Measurements from ENCODE around the gene DCAF8.

Gene DCAF8

DNA sequence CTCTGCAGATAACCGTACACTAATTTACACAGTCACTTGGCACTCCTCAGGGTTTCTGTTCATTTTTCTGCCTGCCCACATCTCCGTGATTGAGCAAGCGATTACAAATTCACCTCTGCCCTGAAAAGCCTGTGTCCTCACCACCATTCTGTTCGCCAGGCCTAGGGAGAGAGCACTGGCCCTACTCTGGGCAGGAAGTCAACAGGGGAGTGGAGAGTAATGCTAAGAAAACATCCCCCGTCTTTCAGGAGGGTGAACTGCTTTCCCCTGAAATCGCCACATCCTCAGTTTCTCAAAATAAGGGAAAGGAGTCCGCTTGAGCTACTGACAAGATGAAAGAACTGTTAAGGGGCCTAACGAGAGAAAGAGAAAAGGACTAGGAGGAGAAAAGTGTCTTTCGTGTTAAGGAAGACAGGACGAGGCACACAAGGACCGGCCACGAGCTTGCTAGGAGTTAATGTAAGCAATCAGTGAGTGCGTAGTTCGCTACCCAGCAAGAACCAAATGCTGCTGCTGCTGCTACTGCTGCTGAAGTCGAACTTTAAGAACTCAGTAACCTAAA, 22.0 kb upstream of the DCAF8 start:
- DNase-seq: peak; percentile 32
- Mint-ChIP-seq H3K36me3 (ENCODE audit: low read depth) (peaks cover 64% of the 10 kb centered on the region), H3K27me3 (no peaks in the 10 kb centered on the region), H3K4me1 (ENCODE audit: low read depth) (peaks cover 23% of the 10 kb centered on the region), H3K4me3 (peak overlapping the region; percentile 98), H3K27ac (peak overlapping the region; percentile 96), H3K9me3 (no peaks in the 10 kb centered on the region)

DNA sequence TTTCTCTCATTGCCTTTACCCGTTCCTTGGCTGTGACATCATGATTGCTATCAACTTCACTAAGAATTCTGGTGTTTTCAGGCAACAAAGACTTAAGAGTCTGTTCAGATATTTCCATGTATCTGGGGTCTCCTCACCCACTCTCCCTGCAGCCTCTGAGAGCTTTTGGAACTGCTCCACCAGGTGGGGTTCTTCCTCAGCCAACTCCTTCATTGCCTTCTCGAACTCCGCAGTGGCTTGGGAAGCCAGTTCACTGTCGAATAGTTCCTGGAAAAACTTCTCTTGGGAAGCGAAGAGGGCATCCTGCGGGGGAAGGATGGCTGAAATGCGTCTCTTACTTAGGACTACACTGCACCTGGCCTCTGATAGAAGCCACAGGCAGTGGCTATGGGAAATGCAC, 20.5 kb upstream of the DCAF8 start:
- H3K27me3 Mint-ChIP-seq: no peaks in the 10 kb centered on the region
- DNase-seq: no peak
- H3K36me3 Mint-ChIP-seq (ENCODE audit: low read depth): peaks cover 66% of the 10 kb centered on the region
- H3K4me1 Mint-ChIP-seq (ENCODE audit: low read depth): peaks cover 23% of the 10 kb centered on the region
- H3K27ac Mint-ChIP-seq: peak overlapping the region; percentile 23
- no peak overlapping the region for H3K4me3 Mint-ChIP-seq
- no peaks in the 10 kb centered on the region for H3K9me3 Mint-ChIP-seq

- no peak for DNase-seq
- no peak overlapping the region for H3K27ac Mint-ChIP-seq
- H3K36me3 Mint-ChIP-seq (ENCODE audit: low read depth): peaks cover 69% of the 10 kb centered on the region
- H3K4me3 Mint-ChIP-seq: no peak overlapping the region
- no peaks in the 10 kb centered on the region for H3K9me3 Mint-ChIP-seq
- peaks cover 4% of the 10 kb centered on the region for H3K4me1 Mint-ChIP-seq (ENCODE audit: low read depth)
- no peaks in the 10 kb centered on the region for H3K27me3 Mint-ChIP-seq
These were observed 15.6 kb upstream of the DCAF8 start for GRCh38 chr1:160277987-160278386.

DNA sequence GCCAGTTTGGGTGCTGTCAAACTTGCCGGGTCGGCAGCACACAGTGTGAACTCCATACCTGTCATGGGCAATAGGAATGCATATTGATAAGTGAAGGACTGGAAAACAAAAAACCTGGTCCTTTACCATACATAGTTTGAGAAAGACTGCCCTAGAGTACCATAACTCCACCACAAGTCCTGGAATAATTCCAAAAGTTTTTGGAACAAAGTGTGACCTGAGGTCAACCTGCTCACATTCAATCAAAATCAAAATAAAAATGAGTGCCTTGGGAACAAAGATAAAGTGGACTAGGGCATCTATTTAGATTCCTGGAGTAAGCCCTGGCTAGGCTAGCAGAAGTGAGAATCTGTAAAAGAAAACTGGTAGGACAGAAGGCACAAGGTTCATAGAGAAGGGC, 15.0 kb upstream of the DCAF8 start:
- no peaks in the 10 kb centered on the region for H3K9me3 Mint-ChIP-seq
- no peak overlapping the region for H3K4me3 Mint-ChIP-seq
- no peaks in the 10 kb centered on the region for H3K27me3 Mint-ChIP-seq
- DNase-seq: no peak
- peaks cover 4% of the 10 kb centered on the region for H3K4me1 Mint-ChIP-seq (ENCODE audit: low read depth)
- peaks cover 62% of the 10 kb centered on the region for H3K36me3 Mint-ChIP-seq (ENCODE audit: low read depth)
- H3K27ac Mint-ChIP-seq: peak overlapping the region; percentile 14

GRCh38 chr1:160271025-160271424, 8.7 kb upstream of the DCAF8 start:
- no peaks in the 10 kb centered on the region for H3K9me3 Mint-ChIP-seq
- DNase-seq: no peak
- H3K36me3 Mint-ChIP-seq (ENCODE audit: low read depth): peaks cover 3% of the 10 kb centered on the region
- no peak overlapping the region for H3K4me3 Mint-ChIP-seq
- H3K27me3 Mint-ChIP-seq: no peaks in the 10 kb centered on the region
- no peaks in the 10 kb centered on the region for H3K4me1 Mint-ChIP-seq (ENCODE audit: low read depth)
- no peak overlapping the region for H3K27ac Mint-ChIP-seq

GRCh38 chr1:160267284-160267991, 5.1 kb upstream of the DCAF8 start:
- Mint-ChIP-seq H3K4me1 (ENCODE audit: low read depth) (peaks cover 13% of the 10 kb centered on the region), H3K36me3 (ENCODE audit: low read depth) (no peaks in the 10 kb centered on the region), H3K9me3 (no peaks in the 10 kb centered on the region), H3K27ac (no peak overlapping the region), H3K27me3 (no peaks in the 10 kb centered on the region), H3K4me3 (no peak overlapping the region)
- no peak for DNase-seq

- no peak for DNase-seq
- no peak overlapping the region for H3K4me3 Mint-ChIP-seq
- peaks cover 23% of the 10 kb centered on the region for H3K36me3 Mint-ChIP-seq (ENCODE audit: low read depth)
- H3K4me1 Mint-ChIP-seq (ENCODE audit: low read depth): peaks cover 29% of the 10 kb centered on the region
- no peaks in the 10 kb centered on the region for H3K9me3 Mint-ChIP-seq
- no peak overlapping the region for H3K27ac Mint-ChIP-seq
- H3K27me3 Mint-ChIP-seq: no peaks in the 10 kb centered on the region
These were observed 2.5 kb upstream of the DCAF8 start for GRCh38 chr1:160264795-160265307.

DNA sequence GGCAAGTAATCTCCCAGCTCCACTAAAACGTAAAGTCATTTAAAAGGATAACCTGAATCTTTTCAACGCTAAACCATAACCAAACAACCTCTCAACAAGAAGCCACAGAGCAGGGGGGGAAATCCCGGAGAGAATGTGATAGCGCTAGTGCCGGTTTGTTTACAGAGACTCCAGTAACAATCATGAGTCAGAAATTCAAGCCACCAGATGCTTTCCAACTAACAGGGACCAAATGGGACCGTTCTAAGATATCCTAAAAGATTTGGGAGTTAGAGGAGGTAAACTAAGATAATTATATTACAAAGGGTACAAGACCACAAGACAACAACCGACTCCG, 825 bp downstream of the DCAF8 start:
- H3K36me3 Mint-ChIP-seq (ENCODE audit: low read depth): peaks cover 49% of the 10 kb centered on the region
- peak overlapping the region; percentile 94 for H3K4me3 Mint-ChIP-seq
- no peaks in the 10 kb centered on the region for H3K9me3 Mint-ChIP-seq
- peak overlapping the region; percentile 99 for H3K27ac Mint-ChIP-seq
- no peaks in the 10 kb centered on the region for H3K27me3 Mint-ChIP-seq
- DNase-seq: peak; percentile 68
- H3K4me1 Mint-ChIP-seq (ENCODE audit: low read depth): peaks cover 58% of the 10 kb centered on the region

GRCh38 chr1:160260406-160261382, 1.7 kb downstream of the DCAF8 start:
- no peak for DNase-seq
- Mint-ChIP-seq H3K9me3 (no peaks in the 10 kb centered on the region), H3K4me1 (ENCODE audit: low read depth) (peaks cover 65% of the 10 kb centered on the region), H3K36me3 (ENCODE audit: low read depth) (peaks cover 53% of the 10 kb centered on the region), H3K4me3 (peak overlapping the region; percentile 94), H3K27me3 (no peaks in the 10 kb centered on the region), H3K27ac (peak overlapping the region; percentile 99)

DNA sequence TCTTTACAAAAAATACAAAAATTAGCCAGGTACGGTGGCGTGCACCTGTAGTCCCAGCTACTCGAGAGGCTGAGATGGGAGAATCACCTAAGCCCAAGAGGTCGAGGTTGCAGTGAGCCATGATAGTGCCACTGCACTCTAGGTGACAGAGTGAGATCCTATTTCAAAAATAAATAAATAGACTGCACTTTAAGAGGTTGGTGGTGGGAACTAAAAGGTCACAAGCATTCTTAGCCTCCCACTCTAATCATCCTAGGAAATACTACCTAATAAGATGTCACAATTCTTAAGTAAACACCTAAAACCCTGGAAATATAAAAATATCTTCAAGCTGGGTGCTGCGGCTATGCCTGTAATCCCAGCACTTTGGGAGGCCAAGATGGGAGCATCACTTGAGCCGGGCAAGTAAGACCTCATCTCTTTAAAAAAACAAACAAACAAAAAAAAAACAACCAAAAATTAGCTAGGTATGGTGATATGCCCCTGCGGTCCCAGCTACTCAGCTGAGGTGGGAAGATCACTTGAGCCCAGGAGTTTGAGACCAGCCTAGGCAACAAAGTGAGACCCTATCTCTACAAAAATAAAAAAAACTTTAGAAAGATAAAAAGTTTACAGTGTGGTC, 4.1 kb downstream of the DCAF8 start:
- Mint-ChIP-seq H3K4me1 (ENCODE audit: low read depth) (peaks cover 55% of the 10 kb centered on the region), H3K36me3 (ENCODE audit: low read depth) (peaks cover 64% of the 10 kb centered on the region), H3K27me3 (no peaks in the 10 kb centered on the region), H3K9me3 (no peaks in the 10 kb centered on the region), H3K4me3 (no peak overlapping the region), H3K27ac (no peak overlapping the region)
- DNase-seq: no peak

GRCh38 chr1:160257411-160258015, 4.8 kb downstream of the DCAF8 start:
- H3K27ac Mint-ChIP-seq: peak overlapping the region; percentile 27
- H3K4me1 Mint-ChIP-seq (ENCODE audit: low read depth): peaks cover 52% of the 10 kb centered on the region
- H3K9me3 Mint-ChIP-seq: no peaks in the 10 kb centered on the region
- H3K27me3 Mint-ChIP-seq: no peaks in the 10 kb centered on the region
- no peak for DNase-seq
- no peak overlapping the region for H3K4me3 Mint-ChIP-seq
- H3K36me3 Mint-ChIP-seq (ENCODE audit: low read depth): peaks cover 70% of the 10 kb centered on the region

GRCh38 chr1:160256396-160257046, 5.8 kb downstream of the DCAF8 start:
- no peak overlapping the region for H3K4me3 Mint-ChIP-seq
- H3K27ac Mint-ChIP-seq: peak overlapping the region; percentile 55
- peaks cover 68% of the 10 kb centered on the region for H3K36me3 Mint-ChIP-seq (ENCODE audit: low read depth)
- no peak for DNase-seq
- no peaks in the 10 kb centered on the region for H3K27me3 Mint-ChIP-seq
- H3K4me1 Mint-ChIP-seq (ENCODE audit: low read depth): peaks cover 60% of the 10 kb centered on the region
- H3K9me3 Mint-ChIP-seq: no peaks in the 10 kb centered on the region

GRCh38 chr1:160255781-160256300, 6.5 kb downstream of the DCAF8 start:
- Mint-ChIP-seq H3K4me1 (ENCODE audit: low read depth) (peaks cover 58% of the 10 kb centered on the region), H3K4me3 (no peak overlapping the region), H3K27ac (no peak overlapping the region), H3K27me3 (no peaks in the 10 kb centered on the region), H3K9me3 (no peaks in the 10 kb centered on the region), H3K36me3 (ENCODE audit: low read depth) (peaks cover 69% of the 10 kb centered on the region)
- DNase-seq: no peak

Measured in activated T-cell treated with anti-CD3 and anti-CD28 coated beads, Interleukin-2, amount 50 U/mL, for 24 hours (primary cell).